CD4-positive, CD25-positive, alpha-beta regulatory T cell (primary cell): ENCODE results near the gene ZNF138. TPM values are rescaled to one million over a fixed set of nuclear protein-coding genes. Genes with fewer than 3 reads are reported as not detected.
A peak's percentile ranks its signal among the peaks of the same experiment; 100 is the strongest.
"Not testable (repeated sequence)": the region's sequence is repeated elsewhere in the genome, so short reads cannot be mapped to it uniquely, and the experiment has no call there.

Experiments
- ATAC-seq, 2 donors: fragments of 150-1000 bp; cut with Tn5 transposase; one replicate each; pipeline ENCODE4 v1.10.0; 2021; ENCODE audit warnings: low read depth in 2 of 2, moderate number of reproducible peaks in 2 of 2, moderate library complexity in 1 of 2
- DNase-seq, 3 donors: peaks; one replicate each; pipeline versions ENCODE4 v3.0.0 to v3.0.0-alpha.2; 2012 to 2022; ENCODE audit warnings: mixed read lengths in 1 of 3
- H3K27ac ChIP-seq: one replicate; pipeline ENCODE4 v1.7.0; 2013; ENCODE audit warnings: mild to moderate bottlenecking, low read length; ENCODE audit not compliant: insufficient read depth, poor library complexity, severe bottlenecking
- H3K27me3 ChIP-seq: one replicate; pipeline ENCODE4 v1.7.0; 2013; ENCODE audit warnings: low read length; ENCODE audit not compliant: control insufficient read depth, insufficient read depth
- H3K36me3 ChIP-seq: one replicate; pipeline ENCODE4 v1.7.0; 2013; ENCODE audit warnings: mild to moderate bottlenecking, low read length, moderate library complexity; ENCODE audit not compliant: control insufficient read depth, insufficient read depth
- H3K4me1 ChIP-seq: 2 replicates; pipeline ENCODE4 v1.7.0; 2013; ENCODE audit warnings: mild to moderate bottlenecking, low read length; ENCODE audit not compliant: insufficient read depth, control insufficient read depth, poor library complexity, severe bottlenecking
- H3K4me3 ChIP-seq: one replicate; pipeline ENCODE4 v1.7.0; 2013; ENCODE audit warnings: low read depth, mild to moderate bottlenecking, low read length, moderate library complexity
- H3K9me3 ChIP-seq, 2 experiments: 1 replicate in 1 of 2; 2 replicates in 1 of 2; pipeline ENCODE4 v1.7.0; 2013; ENCODE audit warnings: low read length in 2 of 2, mild to moderate bottlenecking in 1 of 2, moderate library complexity in 1 of 2; ENCODE audit not compliant: control insufficient read depth in 2 of 2
- H3K27ac Mint-ChIP-seq, 3 donors: one replicate each; pipeline ENCODE4 v1.8.0; 2020 to 2022; ENCODE audit warnings: mild to moderate bottlenecking in 3 of 3, mixed read lengths in 3 of 3, moderate library complexity in 2 of 3
- H3K27me3 Mint-ChIP-seq: one replicate; pipeline ENCODE4 v1.8.0; 2022; ENCODE audit warnings: mild to moderate bottlenecking, mixed read lengths
- H3K36me3 Mint-ChIP-seq: one replicate; pipeline ENCODE4 v1.8.0; 2020; ENCODE audit warnings: mixed read lengths
- H3K4me1 Mint-ChIP-seq, 4 donors: one replicate each; pipeline ENCODE4 v1.8.0; 2020 to 2022; ENCODE audit warnings: mixed read lengths in 4 of 4, mild to moderate bottlenecking in 1 of 4
- H3K4me3 Mint-ChIP-seq, 4 donors: one replicate each; pipeline ENCODE4 v1.8.0; 2020 to 2022; ENCODE audit warnings: mild to moderate bottlenecking in 4 of 4, mixed read lengths in 4 of 4, moderate library complexity in 3 of 4
- H3K9me3 Mint-ChIP-seq, 7 donors: one replicate each; pipeline ENCODE4 v1.8.0; 2020 to 2022; ENCODE audit warnings: mixed read lengths in 7 of 7, mild to moderate bottlenecking in 3 of 7, moderate library complexity in 2 of 7
- polyA plus RNA-seq, 4 donors: library from polyadenylated mRNA; unstranded; fragments of 300-500 nt; fragmentation: Illumina TruSeq; gene quantifications; one replicate each; pipeline ENCODE4 v1.2.3, GENCODE V29; 2021
- total RNA-seq: library from RNA; stranded (reverse); gene quantifications from one replicate; pipeline ENCODE4 v1.2.3, GENCODE V29; 2022

ZNF138 gene
- total and polyA plus RNA-seq, 5 donors from 2014 or later, result 6.6 to 14.9 (median 12.2) TPM

DNA sequence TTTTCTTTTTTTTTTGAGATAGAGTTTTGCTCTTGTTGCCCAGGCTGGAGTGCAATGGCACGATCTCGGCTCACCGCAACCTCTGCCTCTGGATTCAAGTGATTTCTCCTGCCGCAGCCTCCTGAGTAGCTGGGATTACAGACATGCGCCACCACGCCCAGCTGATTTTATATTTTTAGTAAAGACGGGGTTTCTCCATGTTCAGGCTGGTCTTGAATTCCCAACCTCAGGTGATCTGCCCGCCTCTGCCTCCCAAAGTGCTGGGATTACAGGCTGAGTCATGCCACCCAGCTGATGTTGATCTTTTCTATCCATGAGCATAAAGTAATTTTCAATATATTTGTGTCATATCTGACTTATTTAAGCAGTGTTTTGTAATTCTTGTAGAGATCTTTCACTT is 4.9 kb downstream of the ZNF138 start:
- not testable (repeated sequence) for H3K4me3 ChIP-seq, H3K27me3 ChIP-seq, ATAC-seq, H3K9me3 Mint-ChIP-seq, H3K27me3 Mint-ChIP-seq, H3K27ac ChIP-seq, DNase-seq, H3K9me3 ChIP-seq
- H3K4me1 ChIP-seq, result peaks cover 20% of the 10 kb centered on the region
- H3K27ac Mint-ChIP-seq, result peak overlapping the region in 2 of 3 donors; percentile 38 to 52
- H3K36me3 Mint-ChIP-seq, result peaks cover 52% of the 10 kb centered on the region
- peaks cover 33 to 68% (median 44%) of the 10 kb centered on the region in 4 donors for H3K4me1 Mint-ChIP-seq
- H3K4me3 Mint-ChIP-seq, result peak overlapping the region in 2 of 4 donors; percentile 9 to 21
- H3K36me3 ChIP-seq, result peaks cover 49% of the 10 kb centered on the region

DNA sequence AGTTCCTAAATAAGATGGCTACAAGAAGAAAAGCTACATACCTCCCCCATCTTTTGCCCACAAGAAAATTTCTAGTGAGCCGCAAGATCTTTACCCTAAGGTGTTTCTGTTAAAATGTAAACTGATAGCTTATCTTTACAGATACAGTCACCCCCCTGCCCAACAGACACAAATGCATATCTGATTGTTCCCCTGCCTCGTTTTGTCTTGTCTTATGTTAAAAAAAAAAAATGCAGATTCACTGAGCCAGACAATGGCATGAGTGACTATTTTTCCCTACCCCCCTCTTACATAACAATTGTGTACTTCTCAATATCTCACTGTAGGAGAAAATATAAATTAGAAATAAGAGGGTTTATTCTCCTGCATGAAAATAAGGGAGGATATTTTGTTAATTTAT is 8.5 kb downstream of the ZNF138 start:
- peaks cover 55% of the 10 kb centered on the region for H3K36me3 Mint-ChIP-seq
- H3K27me3 Mint-ChIP-seq, result no peaks in the 10 kb centered on the region
- no peaks in the 10 kb centered on the region for H3K27me3 ChIP-seq
- H3K27ac Mint-ChIP-seq, result no peak overlapping the region
- H3K9me3 Mint-ChIP-seq, result peaks cover 0 to 2% (median 0%) of the 10 kb centered on the region in 7 donors
- H3K36me3 ChIP-seq, result peaks cover 49% of the 10 kb centered on the region
- peaks cover 0 to 2% of the 10 kb centered on the region in 2 experiments for H3K9me3 ChIP-seq
- H3K4me3 Mint-ChIP-seq, result no peak overlapping the region
- no peak overlapping the region for H3K27ac ChIP-seq
- DNase-seq (no peak), ATAC-seq (no peak)
- no peaks in the 10 kb centered on the region for H3K4me1 ChIP-seq
- peaks cover 22 to 42% (median 29%) of the 10 kb centered on the region in 4 donors for H3K4me1 Mint-ChIP-seq
- H3K4me3 ChIP-seq, result no peak overlapping the region

DNA sequence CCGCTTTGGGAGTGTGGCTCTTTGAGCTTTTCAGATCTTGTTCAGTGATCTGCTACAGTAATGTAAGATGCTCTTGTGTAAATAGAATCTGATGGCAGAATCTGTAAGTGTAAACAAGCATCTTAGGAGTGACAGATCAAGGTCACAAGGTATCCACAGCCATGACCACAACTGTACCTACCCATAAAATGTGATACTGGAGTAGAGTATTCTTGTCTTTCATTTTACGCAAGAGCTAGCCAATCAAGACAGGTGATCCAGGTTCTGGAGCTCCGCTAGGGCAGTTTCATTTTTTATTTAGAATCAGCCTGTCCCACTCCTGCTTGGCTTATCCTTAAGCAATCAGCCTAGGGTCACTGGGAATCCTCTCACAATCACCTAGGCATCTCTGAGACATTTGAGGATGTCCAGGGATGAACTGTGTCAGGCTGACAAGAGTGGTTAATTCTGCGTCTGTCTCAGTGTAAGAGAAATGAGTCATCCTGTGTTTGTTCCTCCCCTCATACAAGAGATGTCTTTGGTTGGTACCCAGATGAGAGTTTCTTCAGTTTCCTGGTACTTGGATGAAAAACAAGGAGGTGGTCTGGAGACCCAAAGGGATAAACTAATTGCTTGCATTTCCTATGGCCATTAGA is 13.6 kb downstream of the ZNF138 start:
- H3K27ac Mint-ChIP-seq, result no peak overlapping the region
- peaks cover 33% of the 10 kb centered on the region for H3K36me3 Mint-ChIP-seq
- H3K4me1 Mint-ChIP-seq, result peaks cover 0 to 7% (median 5%) of the 10 kb centered on the region in 4 donors
- peaks cover 0 to 2% (median 0%) of the 10 kb centered on the region in 7 donors for H3K9me3 Mint-ChIP-seq
- H3K27me3 Mint-ChIP-seq, result no peaks in the 10 kb centered on the region
- Histone ChIP-seq H3K27me3 (no peaks in the 10 kb centered on the region), H3K27ac (no peak overlapping the region), H3K4me1 (no peaks in the 10 kb centered on the region), H3K36me3 (peaks cover 26% of the 10 kb centered on the region), H3K4me3 (no peak overlapping the region), H3K9me3 (no peaks in the 10 kb centered on the region)
- ATAC-seq, result no peak
- DNase-seq, result no peak
- no peak overlapping the region for H3K4me3 Mint-ChIP-seq

DNA sequence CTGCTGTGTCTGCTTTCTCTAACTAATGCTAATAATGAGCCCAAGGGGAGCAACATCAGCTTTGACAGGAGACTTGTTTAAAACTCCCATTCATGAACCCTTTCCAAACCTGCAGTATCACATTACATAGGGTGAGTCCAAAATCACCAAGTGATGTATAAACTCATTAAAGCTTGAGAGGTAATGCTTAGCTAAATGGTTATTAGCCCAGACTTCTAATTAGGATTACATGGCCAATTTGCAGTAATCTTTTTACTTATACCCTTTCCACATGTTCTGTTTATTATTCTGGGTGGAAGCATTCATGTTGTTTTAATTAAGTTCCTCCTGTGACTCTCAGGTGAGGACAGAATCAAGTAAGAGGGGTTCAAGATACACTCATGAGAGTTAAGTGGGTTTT is 17.5 kb downstream of the ZNF138 start:
- H3K4me3 Mint-ChIP-seq, result no peak overlapping the region
- H3K4me1 Mint-ChIP-seq, result peaks cover 0 to 12% (median 6%) of the 10 kb centered on the region in 4 donors
- no peak for DNase-seq
- no peaks in the 10 kb centered on the region for H3K27me3 Mint-ChIP-seq
- H3K36me3 Mint-ChIP-seq, result peaks cover 38% of the 10 kb centered on the region
- Histone ChIP-seq H3K4me3 (no peak overlapping the region), H3K4me1 (no peaks in the 10 kb centered on the region), H3K27me3 (no peaks in the 10 kb centered on the region), H3K36me3 (peaks cover 17% of the 10 kb centered on the region), H3K9me3 (no peaks in the 10 kb centered on the region), H3K27ac (no peak overlapping the region)
- no peak for ATAC-seq
- peaks cover 0 to 2% (median 0%) of the 10 kb centered on the region in 7 donors for H3K9me3 Mint-ChIP-seq
- peak overlapping the region in 1 of 3 donors; percentile 48 for H3K27ac Mint-ChIP-seq

DNA sequence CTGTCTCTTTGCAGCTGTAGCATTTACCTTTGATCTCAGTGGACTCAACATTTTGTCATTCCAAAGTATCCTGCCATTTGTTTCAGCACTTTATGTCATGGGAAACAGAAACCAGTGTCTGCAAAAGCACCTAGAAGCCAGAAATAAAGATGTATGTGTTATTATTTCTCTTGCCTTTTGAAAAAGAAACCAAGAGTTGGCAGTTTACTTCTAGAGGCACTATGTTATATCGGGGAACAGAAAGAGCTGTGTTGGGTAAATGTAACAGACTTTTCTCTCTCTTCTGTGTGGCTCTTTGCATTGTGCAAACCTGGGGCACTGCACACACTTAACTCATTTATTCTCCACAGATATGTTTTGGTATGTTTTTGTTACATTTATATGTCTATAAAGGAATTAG is 36.7 kb downstream of the ZNF138 start:
- H3K4me1 ChIP-seq, result no peaks in the 10 kb centered on the region
- no peak overlapping the region for H3K4me3 Mint-ChIP-seq
- DNase-seq, result no peak
- peaks cover 37 to 44% of the 10 kb centered on the region in 2 experiments for H3K9me3 ChIP-seq
- no peaks in the 10 kb centered on the region for H3K27me3 Mint-ChIP-seq
- peaks cover 20% of the 10 kb centered on the region for H3K36me3 ChIP-seq
- H3K9me3 Mint-ChIP-seq, result peaks cover 3 to 55% (median 22%) of the 10 kb centered on the region in 7 donors
- H3K4me3 ChIP-seq, result no peak overlapping the region
- no peak for ATAC-seq
- H3K4me1 Mint-ChIP-seq, result peaks cover 0 to 5% (median 4%) of the 10 kb centered on the region in 4 donors
- no peak overlapping the region for H3K27ac Mint-ChIP-seq
- no peak overlapping the region for H3K27ac ChIP-seq
- peaks cover 37% of the 10 kb centered on the region for H3K36me3 Mint-ChIP-seq
- no peaks in the 10 kb centered on the region for H3K27me3 ChIP-seq

DNA sequence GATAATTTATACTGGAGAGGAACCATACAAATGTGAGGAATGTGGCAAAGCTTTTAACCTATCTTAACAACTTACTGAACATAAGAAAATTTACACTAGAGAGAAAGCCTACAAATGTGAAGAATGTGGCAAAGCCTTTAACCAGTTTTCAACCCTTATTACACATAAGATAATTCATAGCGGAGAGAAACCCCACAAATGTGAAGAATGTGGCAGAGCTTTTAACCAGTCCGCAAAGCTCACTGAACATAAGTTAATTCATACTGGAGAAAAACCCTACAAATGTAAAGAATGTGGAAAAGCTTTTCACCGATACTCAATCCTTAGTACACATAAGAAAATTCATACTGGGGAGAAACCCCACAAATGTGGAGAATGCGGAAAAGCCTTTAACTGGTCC is 37.9 kb downstream of the ZNF138 start:
- H3K27me3 ChIP-seq, result no peaks in the 10 kb centered on the region
- peaks cover 40% of the 10 kb centered on the region for H3K36me3 Mint-ChIP-seq
- no peaks in the 10 kb centered on the region for H3K27me3 Mint-ChIP-seq
- no peak overlapping the region for H3K4me3 Mint-ChIP-seq
- H3K9me3 Mint-ChIP-seq, result peaks cover 3 to 63% (median 24%) of the 10 kb centered on the region in 7 donors
- H3K36me3 ChIP-seq, result peaks cover 20% of the 10 kb centered on the region
- no peak overlapping the region for H3K27ac Mint-ChIP-seq
- no peak overlapping the region for H3K27ac ChIP-seq
- H3K4me3 ChIP-seq, result no peak overlapping the region
- ATAC-seq, result no peak
- peaks cover 0 to 5% (median 4%) of the 10 kb centered on the region in 4 donors for H3K4me1 Mint-ChIP-seq
- no peaks in the 10 kb centered on the region for H3K4me1 ChIP-seq
- peaks cover 37 to 47% of the 10 kb centered on the region in 2 experiments for H3K9me3 ChIP-seq
- no peak for DNase-seq

DNA sequence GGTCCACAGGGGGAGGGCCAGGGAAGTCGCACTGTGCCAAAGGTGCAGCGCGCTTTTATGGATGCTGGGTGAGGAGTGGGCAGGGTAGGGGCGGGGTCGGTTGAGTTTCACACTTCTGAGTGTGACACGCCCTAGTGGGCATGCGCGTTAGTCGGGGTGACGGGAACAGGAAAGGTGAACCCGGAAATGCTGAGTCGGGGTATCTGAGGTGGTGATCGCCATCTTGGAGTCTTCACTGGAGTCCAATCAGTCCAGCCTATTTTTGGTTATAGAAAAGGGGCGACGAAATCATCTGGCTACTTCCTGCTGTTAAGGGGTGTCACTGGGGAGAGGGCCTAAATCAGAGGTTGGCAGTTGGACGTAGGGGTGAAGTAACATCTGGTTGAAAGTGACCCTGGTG is 40.8 kb downstream of the ZNF138 start:
- H3K36me3 ChIP-seq, result peaks cover 18% of the 10 kb centered on the region
- Mint-ChIP-seq H3K4me1 (peaks cover 0 to 5% (median 2%) of the 10 kb centered on the region in 4 donors), H3K27me3 (no peaks in the 10 kb centered on the region), H3K9me3 (peaks cover 3 to 67% (median 28%) of the 10 kb centered on the region in 7 donors), H3K4me3 (no peak overlapping the region), H3K27ac (no peak overlapping the region), H3K36me3 (peaks cover 31% of the 10 kb centered on the region)
- no peak for ATAC-seq
- H3K27ac ChIP-seq, result no peak overlapping the region
- no peaks in the 10 kb centered on the region for H3K27me3 ChIP-seq
- DNase-seq, result no peak
- H3K4me3 ChIP-seq, result no peak overlapping the region
- no peaks in the 10 kb centered on the region for H3K4me1 ChIP-seq
- peaks cover 25 to 49% of the 10 kb centered on the region in 2 experiments for H3K9me3 ChIP-seq

DNA sequence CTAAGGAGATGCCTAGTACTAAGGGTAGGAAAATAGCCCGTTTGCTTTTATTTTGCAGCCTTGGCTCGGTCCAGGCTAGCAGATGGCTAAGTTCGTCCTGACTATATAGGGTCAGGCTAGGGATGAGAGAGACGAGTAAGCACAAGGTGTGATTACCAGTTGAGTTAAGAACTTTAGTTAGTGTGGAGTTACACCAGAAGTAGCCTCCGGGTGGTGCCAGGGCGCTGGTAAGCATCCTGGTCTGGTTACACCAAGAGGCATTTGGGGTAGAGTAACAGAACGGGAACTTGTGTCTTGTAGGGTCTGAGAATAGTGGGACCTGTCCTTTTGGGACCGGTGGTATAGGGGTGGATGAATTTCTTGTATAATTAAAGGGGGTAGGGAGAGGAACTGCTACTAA is 41.6 kb downstream of the ZNF138 start:
- Mint-ChIP-seq H3K36me3 (peaks cover 28% of the 10 kb centered on the region), H3K9me3 (peaks cover 3 to 64% (median 30%) of the 10 kb centered on the region in 7 donors)
- not testable (repeated sequence) for H3K4me1 ChIP-seq, H3K4me3 ChIP-seq, H3K27me3 Mint-ChIP-seq, H3K27ac ChIP-seq, H3K27me3 ChIP-seq, ATAC-seq, DNase-seq, H3K27ac Mint-ChIP-seq, H3K4me1 Mint-ChIP-seq, H3K4me3 Mint-ChIP-seq
- Histone ChIP-seq H3K9me3 (peaks cover 18 to 46% of the 10 kb centered on the region in 2 experiments), H3K36me3 (peaks cover 14% of the 10 kb centered on the region)
